ENCODE results near the gene ZNF787. TPM values are rescaled to one million over a fixed set of nuclear protein-coding genes. Genes with fewer than 3 reads are reported as not detected.

ZNF787 gene
- 10 to 100 TPM; 35.7 to 41.4 TPM for total RNA-seq
- 22.3 TPM for polyA plus RNA-seq (ENCODE audit: insufficient read depth, low read depth, low replicate concordance)
- long read RNA-seq, donor 1, transcript ZNF787-203 (3 exons, 1,925 nt) = major isoform, 14 of 16 reads
- long read RNA-seq, donor 1, partial matches to known transcripts = 0 of 16 reads
- long read RNA-seq, donor 1, other reads (novel, unspliced or antisense) = 0 of 16 reads
- long read RNA-seq, donor 2, transcript ZNF787-203 (3 exons, 1,925 nt) = major isoform, 16 of 18 reads
- long read RNA-seq, donor 2, partial matches to known transcripts = 0 of 18 reads
- long read RNA-seq, donor 2, other reads (novel, unspliced or antisense) = 0 of 18 reads

GRCh38 chr19:56121180-56122167 lies at the start of gene ZNF787:
ZNF787 (minus strand) TSS chr19:56121295; CDS start chr19:56103217, 18,078 bp downstream.
- intact Hi-C loops (cut with DNase I; ENCODE audit: low total_unique reads) = no loop called here
- WGBS, 2 donors = 4% methylated on average over 29 to 59 of the region's 74 CpGs
- DNase-seq = peak; percentile 98

GRCh38 chr19:56170261-56170660 lies 49.2 kb upstream of the ZNF787 start:
- Histone ChIP-seq H3K4me1 (no peaks in the 10 kb centered on the region), H3K4me3 (no peak overlapping the region), H3K36me3 (ENCODE audit: low read depth, missing control alignments) (no peaks in the 10 kb centered on the region), H3K9me3 (no peaks in the 10 kb centered on the region), H3K27ac (no peak overlapping the region), H3K27me3 (no peaks in the 10 kb centered on the region)
- no peak for DNase-seq
- 57 to 73% methylated on average over 14 of the region's 14 CpGs for WGBS, 2 donors
- intact Hi-C loops (cut with DNase I; ENCODE audit: low total_unique reads) = loop anchor here (5.0 kb wide), 1 partner anchor 83 kb away; no protein-coding TSS in a partner anchor
- TF ChIP-seq CTCF (IDR thresholded peaks at IDR 0.05) (no peak), POLR2A (IDR thresholded peaks at IDR 0.05) (no peak)

More at GRCh38 chr19:56121180-56122167, at the start of gene ZNF787:
- Histone ChIP-seq H3K4me1 (peaks cover 30% of the 10 kb centered on the region), H3K36me3 (ENCODE audit: low read depth, missing control alignments) (no peaks in the 10 kb centered on the region), H3K27ac (peak within 1 kb of the TSS; percentile 88 to 94), H3K4me3 (peak within 1 kb of the TSS; percentile 83 to 92), H3K9me3 (no peaks in the 10 kb centered on the region), H3K27me3 (no peaks in the 10 kb centered on the region)
- TF ChIP-seq CTCF (IDR thresholded peaks at IDR 0.05) (no peak), POLR2A (IDR thresholded peaks at IDR 0.05) (no peak)

- H3K27ac ChIP-seq = no peak overlapping the region
- intact Hi-C loops (cut with DNase I; ENCODE audit: low total_unique reads) = no loop called here
- TF ChIP-seq CTCF (IDR thresholded peaks at IDR 0.05) (no peak), POLR2A (IDR thresholded peaks at IDR 0.05) (no peak)
- no peaks in the 10 kb centered on the region for H3K27me3 ChIP-seq
- 49 to 54% methylated on average over 7 of the region's 7 CpGs for WGBS, 2 donors
- no peak for DNase-seq
- no peaks in the 10 kb centered on the region for H3K4me1 ChIP-seq
- H3K4me3 ChIP-seq = no peak overlapping the region
- H3K36me3 ChIP-seq (ENCODE audit: low read depth, missing control alignments) = no peaks in the 10 kb centered on the region
- H3K9me3 ChIP-seq = no peaks in the 10 kb centered on the region
These were observed 46.0 kb upstream of the ZNF787 start for GRCh38 chr19:56167064-56167578.

- Histone ChIP-seq H3K36me3 (ENCODE audit: low read depth, missing control alignments) (no peaks in the 10 kb centered on the region), H3K4me3 (no peak overlapping the region), H3K9me3 (no peaks in the 10 kb centered on the region), H3K27ac (no peak overlapping the region), H3K27me3 (no peaks in the 10 kb centered on the region), H3K4me1 (no peaks in the 10 kb centered on the region)
- 92 to 93% methylated on average over 13 of the region's 13 CpGs for WGBS, 2 donors
- TF ChIP-seq CTCF (IDR thresholded peaks at IDR 0.05) (no peak), POLR2A (IDR thresholded peaks at IDR 0.05) (no peak)
- intact Hi-C loops (cut with DNase I; ENCODE audit: low total_unique reads) = no loop called here
- DNase-seq = no peak
These were observed 42.0 kb upstream of the ZNF787 start for GRCh38 chr19:56163097-56163496.

All from testis (tissue), 5 donors.